Colonic mucosa (tissue), 4 donors: ENCODE measurements around the gene PLEKHF1. TPM values are rescaled to one million over a fixed set of nuclear protein-coding genes. Genes with fewer than 3 reads are reported as not detected.

Source experiments
- DNase-seq: peaks from one replicate; pipeline ENCODE4 v3.0.0-alpha.2; 2020
- H3K27ac ChIP-seq: fragments of 200-600 bp; one replicate; pipeline ENCODE4 v1.8.0; 2021
- H3K27me3 ChIP-seq: fragments of 200-600 bp; one replicate; pipeline ENCODE4 v1.8.0; 2021
- H3K36me3 ChIP-seq: fragments of 200-600 bp; one replicate; pipeline ENCODE4 v1.8.0; 2021
- H3K4me1 ChIP-seq: fragments of 200-600 bp; one replicate; pipeline ENCODE4 v1.8.0; 2021; ENCODE audit warnings: mild to moderate bottlenecking
- H3K4me3 ChIP-seq: fragments of 200-600 bp; one replicate; pipeline ENCODE4 v1.8.0; 2021
- H3K9ac ChIP-seq, 2 donors: one replicate each; pipeline ENCODE4 v1.7.0; 2013; ENCODE audit warnings: control low read depth in 2 of 2, low read depth in 2 of 2, low read length in 2 of 2
- H3K9me3 ChIP-seq: fragments of 200-600 bp; one replicate; pipeline ENCODE4 v1.8.0; 2021
- intact Hi-C: fragments of 100-400 bp; cut with DNase I; formaldehyde crosslinking; loops from one replicate; pipeline ENCODE4 v1.14.1; 2022
- total RNA-seq, 2 donors: library from RNA; stranded (reverse); fragmentation: NEBNext Ultra II Directional in 1 of 2; extraction: Animal tissue kit (Norgen Biotek cat#: 25700) in 1 of 2; gene quantifications; one replicate each; pipeline ENCODE4 v1.2.1, GENCODE V29; 2021
- TF ChIP-seq, protein P1 (sequence below): fragments of 200-600 bp; IDR thresholded peaks from one replicate; pipeline ENCODE4 v1.8.0; 2022; ENCODE audit warnings: antibody characterized with exemption, mild to moderate bottlenecking
- donor health status: healthy.
- donor health status: DM: no; HTN: no; CAD: no.
- donor health status: DM: no; HTN: no; CAD: no.

PLEKHF1 gene
- total RNA-seq, 2 donors from 2014 or later, result 2.8 to 3.4 TPM

DNA sequence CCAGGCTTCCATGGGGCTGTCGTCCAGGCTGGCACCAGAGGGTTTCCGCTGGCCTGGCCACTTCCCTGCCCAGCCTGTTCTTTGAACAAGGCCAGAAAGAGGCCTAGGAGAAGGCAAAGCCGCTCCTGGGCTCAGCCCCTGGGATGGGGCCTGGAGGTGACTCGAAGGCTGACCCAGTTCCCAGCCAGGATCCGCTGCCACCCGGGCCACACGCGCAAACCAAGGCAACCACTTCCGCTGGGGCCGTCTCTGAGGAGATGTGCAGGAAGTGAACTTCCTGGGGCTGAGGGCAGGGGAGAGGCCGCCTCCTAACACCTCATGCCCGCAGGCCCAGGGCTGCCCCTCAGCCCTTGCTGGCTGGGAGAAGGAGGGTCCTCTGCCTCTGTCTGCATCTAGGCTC, 15.2 kb downstream of the PLEKHF1 start:
- H3K36me3 ChIP-seq, result no peaks in the 10 kb centered on the region
- peak; percentile 65 for DNase-seq
- no peak overlapping the region for H3K4me3 ChIP-seq
- H3K9me3 ChIP-seq, result no peaks in the 10 kb centered on the region
- H3K9ac ChIP-seq, result no peak overlapping the region
- H3K27me3 ChIP-seq, result no peaks in the 10 kb centered on the region
- intact Hi-C loops, result no loop called here
- no peaks in the 10 kb centered on the region for H3K4me1 ChIP-seq
- H3K27ac ChIP-seq, result no peak overlapping the region
- TF ChIP-seq, protein P1, sequence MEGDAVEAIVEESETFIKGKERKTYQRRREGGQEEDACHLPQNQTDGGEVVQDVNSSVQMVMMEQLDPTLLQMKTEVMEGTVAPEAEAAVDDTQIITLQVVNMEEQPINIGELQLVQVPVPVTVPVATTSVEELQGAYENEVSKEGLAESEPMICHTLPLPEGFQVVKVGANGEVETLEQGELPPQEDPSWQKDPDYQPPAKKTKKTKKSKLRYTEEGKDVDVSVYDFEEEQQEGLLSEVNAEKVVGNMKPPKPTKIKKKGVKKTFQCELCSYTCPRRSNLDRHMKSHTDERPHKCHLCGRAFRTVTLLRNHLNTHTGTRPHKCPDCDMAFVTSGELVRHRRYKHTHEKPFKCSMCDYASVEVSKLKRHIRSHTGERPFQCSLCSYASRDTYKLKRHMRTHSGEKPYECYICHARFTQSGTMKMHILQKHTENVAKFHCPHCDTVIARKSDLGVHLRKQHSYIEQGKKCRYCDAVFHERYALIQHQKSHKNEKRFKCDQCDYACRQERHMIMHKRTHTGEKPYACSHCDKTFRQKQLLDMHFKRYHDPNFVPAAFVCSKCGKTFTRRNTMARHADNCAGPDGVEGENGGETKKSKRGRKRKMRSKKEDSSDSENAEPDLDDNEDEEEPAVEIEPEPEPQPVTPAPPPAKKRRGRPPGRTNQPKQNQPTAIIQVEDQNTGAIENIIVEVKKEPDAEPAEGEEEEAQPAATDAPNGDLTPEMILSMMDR, result no peak

DNA sequence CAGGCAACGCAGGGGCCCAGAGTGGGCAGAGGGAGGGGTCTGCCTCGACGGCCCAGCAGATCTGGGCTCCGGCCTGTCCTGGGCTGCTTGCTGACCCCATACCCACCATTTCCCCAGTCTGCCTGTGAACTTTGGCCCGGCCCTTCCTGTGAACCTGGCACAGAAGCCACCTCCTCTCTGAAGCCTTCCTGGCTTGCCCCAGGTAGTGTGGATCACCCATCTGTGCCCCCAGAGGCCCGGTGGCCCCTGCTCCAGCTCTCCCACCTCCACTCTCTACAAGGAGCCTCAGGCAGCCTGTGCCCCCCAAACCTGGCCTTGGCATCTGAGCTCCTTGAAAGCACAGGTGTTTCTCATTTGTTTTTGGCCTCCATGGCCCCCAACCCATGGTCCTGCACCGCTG, 15.7 kb downstream of the PLEKHF1 start:
- intact Hi-C loops, result no loop called here
- no peaks in the 10 kb centered on the region for H3K36me3 ChIP-seq
- no peak overlapping the region for H3K4me3 ChIP-seq
- DNase-seq, result no peak
- no peak overlapping the region for H3K9ac ChIP-seq
- no peaks in the 10 kb centered on the region for H3K4me1 ChIP-seq
- no peaks in the 10 kb centered on the region for H3K27me3 ChIP-seq
- no peaks in the 10 kb centered on the region for H3K9me3 ChIP-seq
- TF ChIP-seq, protein P1, result no peak
- no peak overlapping the region for H3K27ac ChIP-seq

DNA sequence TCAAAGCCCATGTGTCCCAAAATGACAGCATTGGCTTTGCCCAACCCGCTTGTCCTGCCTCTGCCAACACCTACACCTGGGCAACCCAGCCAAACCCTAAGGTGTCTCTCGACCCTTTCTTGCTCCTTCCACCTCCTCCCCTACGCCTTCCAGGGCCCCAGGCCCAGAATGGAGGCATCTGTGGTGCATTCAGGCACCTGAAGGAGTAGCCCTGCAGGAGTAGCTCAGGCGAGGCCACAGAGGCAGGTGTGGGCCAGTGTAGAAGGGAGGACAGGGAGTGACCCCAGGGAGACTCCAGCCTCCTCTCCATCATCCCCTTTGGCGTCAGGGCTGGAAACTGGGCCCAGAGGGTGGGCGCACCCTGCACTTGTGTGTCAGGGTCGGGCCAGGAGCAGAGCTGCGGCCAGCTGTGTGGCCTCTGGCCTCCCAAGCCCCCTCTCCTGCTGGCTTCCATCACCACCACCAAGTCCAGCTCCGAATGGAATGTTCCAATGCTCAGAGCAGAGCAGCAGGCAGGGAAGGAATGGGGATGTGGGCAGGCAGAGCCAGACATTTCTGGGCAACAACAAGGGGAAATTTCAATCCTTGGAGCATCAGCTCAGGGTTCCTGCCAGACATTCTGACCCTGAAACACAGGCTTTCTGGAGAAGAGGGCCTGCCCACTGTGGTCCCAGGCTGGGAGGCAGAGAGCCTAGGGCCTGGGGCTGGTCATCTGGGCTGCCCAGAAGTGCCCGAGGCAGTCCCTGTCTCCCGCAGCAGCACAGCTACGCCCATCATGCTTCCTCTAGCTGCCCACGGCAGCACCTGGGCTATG, 16.4 kb downstream of the PLEKHF1 start:
- DNase-seq, result no peak
- Histone ChIP-seq H3K27me3 (no peaks in the 10 kb centered on the region), H3K27ac (no peak overlapping the region), H3K4me1 (no peaks in the 10 kb centered on the region), H3K9ac (no peak overlapping the region), H3K36me3 (no peaks in the 10 kb centered on the region), H3K9me3 (no peaks in the 10 kb centered on the region), H3K4me3 (no peak overlapping the region)
- intact Hi-C loops, result no loop called here
- TF ChIP-seq, protein P1, result no peak

DNA sequence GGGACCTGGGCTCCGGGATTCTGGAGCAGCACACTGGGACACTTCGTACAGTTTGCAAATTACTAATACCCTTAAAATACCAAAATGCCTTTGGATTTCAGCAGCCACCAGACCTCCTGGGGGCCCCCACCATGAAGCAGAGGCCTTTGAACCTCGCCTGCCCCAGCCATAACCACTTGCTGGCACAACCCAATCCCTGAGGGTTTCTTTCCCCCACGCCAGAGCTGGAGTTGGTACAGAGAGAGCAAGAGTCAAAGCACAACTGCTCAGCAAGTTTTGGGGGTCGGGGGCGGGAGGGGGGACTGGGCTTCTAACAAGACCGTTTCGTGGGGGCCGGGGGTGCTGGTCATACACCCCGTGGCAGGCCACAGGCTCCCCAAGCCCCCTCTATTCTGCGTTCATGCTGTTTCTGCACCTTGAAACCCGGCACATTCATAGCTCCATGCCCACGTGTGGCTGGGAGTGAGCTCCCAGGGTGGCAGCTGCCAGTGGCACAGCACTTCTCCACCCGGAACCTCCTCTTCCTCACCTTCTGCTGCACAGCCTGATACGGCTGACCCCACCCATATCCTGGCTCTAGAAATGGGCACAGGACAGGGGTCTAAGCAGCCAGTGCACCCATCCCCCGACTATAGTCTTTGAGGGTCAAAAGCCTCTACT, 17.1 kb downstream of the PLEKHF1 start:
- intact Hi-C loops, result no loop called here
- TF ChIP-seq, protein P1, result no peak
- Histone ChIP-seq H3K9ac (no peak overlapping the region), H3K4me1 (no peaks in the 10 kb centered on the region), H3K27me3 (no peaks in the 10 kb centered on the region), H3K9me3 (no peaks in the 10 kb centered on the region), H3K4me3 (no peak overlapping the region), H3K27ac (no peak overlapping the region), H3K36me3 (no peaks in the 10 kb centered on the region)
- no peak for DNase-seq

DNA sequence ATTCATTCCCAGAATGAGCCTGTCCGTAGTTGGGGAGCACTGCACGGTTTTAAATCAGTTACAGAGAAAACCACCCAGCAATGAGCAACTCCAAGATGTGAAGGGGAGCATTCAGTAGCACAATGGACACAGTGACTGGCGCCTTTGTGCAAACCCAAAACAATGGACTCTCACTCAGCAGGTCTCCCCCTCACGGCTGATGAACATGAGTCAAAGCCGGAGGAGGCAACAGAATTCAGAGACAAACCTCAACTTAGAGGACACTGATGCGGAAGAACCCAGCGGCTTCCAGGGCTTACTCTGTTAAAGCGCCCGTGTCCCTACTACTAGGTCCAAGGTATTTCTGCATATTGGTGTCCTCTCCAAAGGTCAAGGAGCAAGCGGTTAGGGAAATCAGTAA, 17.7 kb downstream of the PLEKHF1 start:
- Histone ChIP-seq H3K4me3 (no peak overlapping the region), H3K4me1 (no peaks in the 10 kb centered on the region), H3K36me3 (no peaks in the 10 kb centered on the region), H3K27ac (no peak overlapping the region), H3K9me3 (no peaks in the 10 kb centered on the region), H3K27me3 (no peaks in the 10 kb centered on the region), H3K9ac (no peak overlapping the region)
- TF ChIP-seq, protein P1, result no peak
- intact Hi-C loops, result no loop called here
- DNase-seq, result no peak
